Neural progenitor cell (in vitro differentiated cells): ENCODE data around the gene RTN4.

ENCODE experiments used
- CTCF ChIP-seq: fragments of 200-600 bp; sonication (generic); IDR thresholded peaks from 2 replicates; pipeline ENCODE4 v1.5.1; 2017; ENCODE audit warnings: antibody characterized with exemption, mild to moderate bottlenecking
- EZH2 ChIP-seq: fragments of 200-600 bp; sonication (generic); IDR thresholded peaks from 2 replicates; pipeline ENCODE4 v1.6.1; 2017; ENCODE audit warnings: antibody characterized with exemption, mild to moderate bottlenecking, moderate library complexity

GRCh38 chr2:55080204-55080738 lies 30.0 kb upstream of the RTN4 start:
- TF ChIP-seq CTCF = no peak
- no peak for TF ChIP-seq EZH2
